Thoracic aorta (tissue), 2 donors: ENCODE measurements around the gene SPPL3. TPM values are rescaled to one million over a fixed set of nuclear protein-coding genes. Genes with fewer than 3 reads are reported as not detected.

ENCODE experiments used
- ATAC-seq: fragments of 150-250 bp; one replicate; pipeline ENCODE4 v1.8.0; 2017; ENCODE audit warnings: low read depth; ENCODE audit not compliant: insufficient number of reproducible peaks, low FRiP score
- DNase-seq: peaks from one replicate; pipeline ENCODE4 v3.0.0-alpha.2; 2020; ENCODE audit warnings: low spot score
- H3K27ac ChIP-seq, 2 donors: fragments of 200-600 bp; sonication (generic); 1 replicate in 1 of 2; 2 replicates in 1 of 2; pipeline ENCODE4 v1.5.1; 2016; ENCODE audit warnings: mild to moderate bottlenecking in 2 of 2, moderate library complexity in 2 of 2
- H3K27me3 ChIP-seq: fragments of 200-600 bp; sonication (generic); replicated peaks from 2 replicates; pipeline ENCODE4 v1.6.0; 2016; ENCODE audit warnings: mild to moderate bottlenecking; ENCODE audit not compliant: insufficient read depth
- H3K36me3 ChIP-seq: fragments of 200-600 bp; sonication (generic); one replicate; pipeline ENCODE4 v1.5.1; 2016
- H3K4me1 ChIP-seq, 2 donors: fragments of 200-600 bp; sonication (generic); 1 replicate in 1 of 2; 2 replicates in 1 of 2; pipeline versions ENCODE4 v1.5.1 to v1.6.0; 2016; ENCODE audit warnings: low read depth in 2 of 2, mild to moderate bottlenecking in 1 of 2; ENCODE audit not compliant: control insufficient read depth in 1 of 2
- H3K4me3 ChIP-seq: fragments of 200-600 bp; sonication (generic); 2 replicates; pipeline ENCODE4 v1.5.1; 2016; ENCODE audit warnings: mild to moderate bottlenecking
- H3K9me3 ChIP-seq: fragments of 200-600 bp; sonication (generic); 2 replicates; pipeline ENCODE4 v1.5.1; 2016
- total RNA-seq, 2 donors: library from RNA; depleted of rRNA; stranded (reverse); fragments of >200 nt; gene quantifications; one replicate each; pipeline versions ENCODE4 v1.1.0 to v1.2.3, GENCODE V29; 2016
- TF ChIP-seq, protein P1 (sequence below): fragments of 200-600 bp; sonication (generic); IDR thresholded peaks from one replicate; pipeline ENCODE4 v1.5.1; 2019; ENCODE audit warnings: antibody characterized with exemption

SPPL3 gene
- total RNA-seq, 2 donors from 2014 or later: 23.7 to 24.8 TPM

DNA sequence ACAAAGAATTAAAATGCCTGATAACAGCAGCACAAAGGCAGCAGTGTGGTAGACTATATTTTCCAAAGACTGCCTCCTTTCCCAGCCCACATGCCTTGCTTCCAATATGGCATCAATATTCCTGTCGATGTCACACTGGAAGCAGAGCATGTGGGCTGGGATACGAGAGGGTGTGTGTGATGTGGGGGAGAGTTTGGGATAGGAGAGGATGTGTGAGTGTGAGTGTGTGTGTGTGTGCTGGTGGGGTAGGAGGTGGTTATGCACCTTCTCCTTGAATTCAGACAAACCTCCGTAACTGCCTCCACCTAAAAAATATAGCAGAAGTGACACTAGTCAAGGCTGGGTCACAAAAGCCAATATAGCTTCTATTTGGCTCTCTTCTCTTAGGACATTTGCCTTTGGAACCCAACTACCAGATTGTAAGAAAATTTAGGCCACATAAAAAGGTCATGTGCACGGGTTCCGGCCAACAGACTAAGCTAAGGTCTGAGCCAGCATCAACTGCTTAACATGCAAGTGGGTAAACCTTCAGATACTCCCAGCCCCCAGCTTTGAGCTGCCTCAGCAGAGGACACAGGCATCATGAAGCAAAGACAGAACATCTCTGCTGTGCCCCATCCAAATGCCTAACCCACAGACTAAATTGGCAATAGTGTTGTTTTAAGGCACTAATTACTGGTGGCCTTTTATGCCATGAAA is 29.5 kb downstream of the SPPL3 start:
- Histone ChIP-seq H3K4me3 (no peak overlapping the region), H3K4me1 (peaks cover 7 to 10% of the 10 kb centered on the region in 2 donors), H3K27me3 (no peaks in the 10 kb centered on the region), H3K27ac (no peak overlapping the region), H3K9me3 (no peaks in the 10 kb centered on the region), H3K36me3 (no peaks in the 10 kb centered on the region)
- DNase-seq (no peak), ATAC-seq (no peak)
- TF ChIP-seq, protein P1, sequence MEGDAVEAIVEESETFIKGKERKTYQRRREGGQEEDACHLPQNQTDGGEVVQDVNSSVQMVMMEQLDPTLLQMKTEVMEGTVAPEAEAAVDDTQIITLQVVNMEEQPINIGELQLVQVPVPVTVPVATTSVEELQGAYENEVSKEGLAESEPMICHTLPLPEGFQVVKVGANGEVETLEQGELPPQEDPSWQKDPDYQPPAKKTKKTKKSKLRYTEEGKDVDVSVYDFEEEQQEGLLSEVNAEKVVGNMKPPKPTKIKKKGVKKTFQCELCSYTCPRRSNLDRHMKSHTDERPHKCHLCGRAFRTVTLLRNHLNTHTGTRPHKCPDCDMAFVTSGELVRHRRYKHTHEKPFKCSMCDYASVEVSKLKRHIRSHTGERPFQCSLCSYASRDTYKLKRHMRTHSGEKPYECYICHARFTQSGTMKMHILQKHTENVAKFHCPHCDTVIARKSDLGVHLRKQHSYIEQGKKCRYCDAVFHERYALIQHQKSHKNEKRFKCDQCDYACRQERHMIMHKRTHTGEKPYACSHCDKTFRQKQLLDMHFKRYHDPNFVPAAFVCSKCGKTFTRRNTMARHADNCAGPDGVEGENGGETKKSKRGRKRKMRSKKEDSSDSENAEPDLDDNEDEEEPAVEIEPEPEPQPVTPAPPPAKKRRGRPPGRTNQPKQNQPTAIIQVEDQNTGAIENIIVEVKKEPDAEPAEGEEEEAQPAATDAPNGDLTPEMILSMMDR: no peak

DNA sequence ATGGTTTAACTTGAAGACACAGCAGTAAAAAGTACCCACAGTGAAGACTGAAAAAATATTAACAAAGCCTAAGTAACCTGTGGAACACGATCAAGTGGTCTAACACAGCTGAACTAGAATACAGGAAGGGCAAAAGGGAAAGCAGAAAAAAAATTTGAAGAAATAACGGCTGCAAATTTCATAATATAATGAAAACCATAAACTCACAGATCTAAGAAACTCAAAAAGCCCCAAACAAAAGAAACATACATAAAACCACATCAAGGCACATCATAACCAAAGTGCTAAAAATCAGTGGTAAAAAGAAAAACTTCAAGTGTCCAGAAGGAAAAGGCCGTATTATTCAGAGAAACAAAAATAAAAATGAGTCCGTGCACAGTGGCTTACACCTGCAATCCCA is 30.9 kb downstream of the SPPL3 start:
- TF ChIP-seq, protein P1: no peak
- DNase-seq (no peak), ATAC-seq (no peak)
- Histone ChIP-seq H3K27me3 (no peaks in the 10 kb centered on the region), H3K4me3 (no peak overlapping the region), H3K9me3 (no peaks in the 10 kb centered on the region), H3K4me1 (peaks cover 7 to 10% of the 10 kb centered on the region in 2 donors), H3K36me3 (no peaks in the 10 kb centered on the region), H3K27ac (no peak overlapping the region)

DNA sequence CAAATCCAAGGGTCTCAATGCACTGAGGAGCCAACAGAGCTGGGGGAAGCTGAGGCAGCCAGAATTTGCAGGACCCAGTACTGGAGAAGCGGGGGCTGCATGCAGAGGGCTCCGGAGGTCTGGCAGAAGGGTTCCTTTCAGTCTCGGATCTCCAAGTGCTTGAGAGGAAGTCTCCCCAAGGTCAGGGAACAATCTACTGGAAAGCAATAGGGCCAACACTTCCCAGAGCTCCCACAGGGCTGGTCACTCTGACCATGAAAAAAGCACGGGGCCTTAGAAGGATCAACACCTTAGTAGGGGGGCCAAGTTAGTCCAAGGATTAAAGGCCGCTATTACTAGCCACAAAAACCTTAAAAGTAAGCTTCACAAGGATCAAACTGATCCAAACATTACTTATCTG is 31.7 kb downstream of the SPPL3 start:
- ATAC-seq (no peak), DNase-seq (no peak)
- Histone ChIP-seq H3K27ac (no peak overlapping the region), H3K36me3 (no peaks in the 10 kb centered on the region), H3K4me1 (peaks cover 7 to 10% of the 10 kb centered on the region in 2 donors), H3K27me3 (no peaks in the 10 kb centered on the region), H3K9me3 (no peaks in the 10 kb centered on the region), H3K4me3 (no peak overlapping the region)
- TF ChIP-seq, protein P1: no peak

DNA sequence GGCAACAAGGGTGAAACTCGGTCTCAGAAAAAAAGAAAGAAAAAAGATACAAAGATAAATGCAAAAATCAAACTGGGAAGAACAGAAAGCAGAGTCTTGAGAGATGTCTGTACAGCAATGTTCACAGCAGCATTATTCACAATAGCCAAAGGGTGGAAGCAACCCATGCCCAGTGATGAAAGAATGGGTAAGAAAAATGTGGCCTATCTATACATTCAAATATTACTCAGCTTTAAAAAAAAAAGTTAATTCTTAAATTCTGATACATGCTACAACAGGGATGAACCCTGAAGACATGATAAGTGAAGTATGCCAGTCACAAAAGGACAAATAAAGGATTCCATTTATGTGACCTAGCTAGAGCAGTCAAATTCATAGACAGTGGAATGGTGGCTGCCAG is 33.7 kb downstream of the SPPL3 start:
- ATAC-seq: no peak
- no peaks in the 10 kb centered on the region for H3K36me3 ChIP-seq
- TF ChIP-seq, protein P1: no peak
- no peak overlapping the region for H3K27ac ChIP-seq
- H3K4me3 ChIP-seq: no peak overlapping the region
- peaks cover 7 to 23% of the 10 kb centered on the region in 2 donors for H3K4me1 ChIP-seq
- no peak for DNase-seq
- no peaks in the 10 kb centered on the region for H3K9me3 ChIP-seq
- H3K27me3 ChIP-seq: no peaks in the 10 kb centered on the region

DNA sequence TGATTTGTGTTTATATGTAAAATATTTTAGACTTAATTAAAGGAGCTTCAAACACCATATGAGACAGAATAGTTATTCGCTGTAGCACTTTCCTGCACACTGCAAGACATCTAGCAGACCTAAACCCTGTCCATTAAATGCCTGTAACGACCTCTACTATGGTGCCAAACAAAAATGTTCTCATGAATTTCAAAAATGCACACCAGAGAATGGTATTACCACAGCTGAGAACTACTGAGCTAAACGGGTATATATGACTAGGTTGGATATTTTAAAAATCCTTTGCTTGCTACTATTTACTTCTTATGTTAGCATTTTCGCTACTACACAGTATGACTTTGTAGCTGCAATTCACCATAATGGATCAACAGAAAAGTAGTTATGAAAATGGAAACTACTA is 34.8 kb downstream of the SPPL3 start:
- peaks cover 7 to 26% of the 10 kb centered on the region in 2 donors for H3K4me1 ChIP-seq
- no peak overlapping the region for H3K27ac ChIP-seq
- ATAC-seq (no peak), DNase-seq (no peak)
- H3K27me3 ChIP-seq: no peaks in the 10 kb centered on the region
- H3K36me3 ChIP-seq: no peaks in the 10 kb centered on the region
- no peaks in the 10 kb centered on the region for H3K9me3 ChIP-seq
- no peak overlapping the region for H3K4me3 ChIP-seq
- TF ChIP-seq, protein P1: no peak
